K562 (cell line): ENCODE results near the gene OSCP1. TPM values are rescaled to one million over a fixed set of nuclear protein-coding genes. Genes with fewer than 3 reads are reported as not detected.

Source experiments
- ATAC-seq: fragments of 200-7000 bp; cut with Tn5 transposase; 3 replicates; pipeline ENCODE4 v1.9.1; 2020; ENCODE audit warnings: moderate library complexity
- BruUV-seq: library from RNA; stranded (reverse); fragments of 400-500 nt; replicated peaks from 2 replicates; lab custom pipeline; 2021; lab: Mats Ljungman, UMichigan
- CTCF ChIA-PET: fragments of 300-600 bp; formaldehyde crosslinking; extraction: SDS; loops from one replicate; lab custom pipeline; 2021; ENCODE audit warnings: low intra/inter-chr PET ratio; lab: Yijun Ruan, JAX
- POLR2A ChIA-PET: fragments of 300-600, 350-650 bp; sonication (Branson Sonifier 250); formaldehyde crosslinking; extraction: SDS; loops from one replicate; lab custom pipeline; 2021; ENCODE audit warnings: antibody characterized with exemption, inconsistent platforms; lab: Yijun Ruan, JAX
- DNase-seq, 4 experiments: peaks; one replicate each; pipeline versions ENCODE4 v3.0.0 to v3.0.0-alpha.2; 2011 to 2018; ENCODE audit warnings: low spot score in 3 of 4, mixed read lengths in 3 of 4; ENCODE audit errors: extremely low read depth in 1 of 4
- FAIRE-seq: peaks from 2 replicates; lab custom pipeline; 2011; peaks lifted over from hg19 to GRCh38; lab: Jason Lieb, UNC
- H2AFZ ChIP-seq: 2 replicates; pipeline ENCODE4 v1.6.0; 2011; ENCODE audit warnings: low read depth, low read length, control low read depth, inconsistent platforms
- H3K27ac ChIP-seq: fragments of 200-600 bp; 3 replicates; pipeline ENCODE4 v1.8.0; 2011; ENCODE audit warnings: low read depth, mild to moderate bottlenecking, control low read depth, inconsistent platforms, low read length, moderate library complexity, mixed read lengths; ENCODE audit errors: extremely low read depth
- H3K27me3 ChIP-seq, 2 experiments: fragments of 300-600 bp in 1 of 2; 2 replicates in 1 of 2; 3 replicates in 1 of 2; pipeline versions ENCODE4 v1.6.0 to v1.8.0; 2011; ENCODE audit warnings: inconsistent platforms in 2 of 2, low read length in 2 of 2, mild to moderate bottlenecking in 1 of 2, mixed read lengths in 1 of 2, moderate library complexity in 1 of 2; ENCODE audit not compliant: control insufficient read depth in 2 of 2, insufficient read depth in 2 of 2
- H3K36me3 ChIP-seq: fragments of 300-600 bp; 3 replicates; pipeline ENCODE4 v1.8.0; 2011; ENCODE audit warnings: mild to moderate bottlenecking, low read length, inconsistent platforms; ENCODE audit not compliant: control insufficient read depth, insufficient read depth
- H3K4me1 ChIP-seq, 2 experiments: fragments of 200-600 bp in 1 of 2; replicated peaks in 1 of 2; 2 replicates in 1 of 2; 3 replicates in 1 of 2; pipeline versions ENCODE4 v1.5.1 to v1.8.0; 2011; ENCODE audit warnings: inconsistent platforms in 2 of 2, low read length in 2 of 2, mild to moderate bottlenecking in 1 of 2, mixed read lengths in 1 of 2, moderate library complexity in 1 of 2; ENCODE audit not compliant: control insufficient read depth in 2 of 2, insufficient read depth in 2 of 2
- H3K4me2 ChIP-seq: 2 replicates; pipeline ENCODE4 v1.6.1; 2011; ENCODE audit warnings: low read length, control low read depth, inconsistent platforms, mixed read lengths; ENCODE audit not compliant: insufficient read depth
- H3K4me3 ChIP-seq: fragments of 200-600 bp; sonication (generic), shearing (Covaris generic); 2 replicates; pipeline ENCODE4 v1.5.1; 2016; ENCODE audit warnings: control low read depth, inconsistent platforms
- H3K79me2 ChIP-seq: fragments of 200-600 bp; 3 replicates; pipeline ENCODE4 v1.8.0; 2011; ENCODE audit warnings: low read length, inconsistent platforms; ENCODE audit not compliant: control insufficient read depth, insufficient read depth
- H3K9ac ChIP-seq, 2 experiments: 2 replicates each; pipeline versions ENCODE4 v1.6.0 to v1.6.1; 2011; ENCODE audit warnings: low read depth in 2 of 2, low read length in 2 of 2, control low read depth in 1 of 2, inconsistent platforms in 1 of 2, mild to moderate bottlenecking in 1 of 2, mixed read lengths in 1 of 2; ENCODE audit not compliant: insufficient read depth in 1 of 2
- H3K9me1 ChIP-seq: one replicate; pipeline ENCODE4 v1.6.0; 2011; ENCODE audit warnings: inconsistent platforms, mild to moderate bottlenecking, low read length, moderate library complexity; ENCODE audit not compliant: control insufficient read depth, insufficient read depth
- H3K9me3 ChIP-seq: replicated peaks from 2 replicates; pipeline ENCODE4 v1.5.1; 2011; ENCODE audit warnings: low read depth, low read length, inconsistent platforms; ENCODE audit not compliant: control insufficient read depth, insufficient read depth
- H4K20me1 ChIP-seq: replicated peaks from 2 replicates; pipeline ENCODE4 v1.6.1; 2011; ENCODE audit warnings: low read length, inconsistent platforms, mixed read lengths; ENCODE audit not compliant: control insufficient read depth, insufficient read depth
- ARID2 ChIP-seq: fragments of 450-650 bp; IDR thresholded peaks from 2 replicates; pipeline ENCODE4 v1.6.1; 2017; ENCODE audit warnings: antibody characterized with exemption, mild to moderate bottlenecking
- ELF4 ChIP-seq: fragments of 450-650 bp; formaldehyde crosslinking; IDR thresholded peaks from 2 replicates; pipeline ENCODE4 v1.4.0; 2022; ENCODE audit warnings: missing genetic modification characterization
- GATAD2A ChIP-seq: fragments of 450-650 bp; IDR thresholded peaks from 2 replicates; pipeline ENCODE4 v1.6.1; 2017
- GTF2A2 ChIP-seq: IDR thresholded peaks from 2 replicates; pipeline ENCODE4 v1.6.1; 2016; ENCODE audit warnings: mild to moderate bottlenecking, missing genetic modification characterization, missing compliant biosample characterization
- NEUROD1 ChIP-seq: fragments of 150-350 bp; IDR thresholded peaks from 2 replicates; pipeline ENCODE4 v1.6.1; 2014; ENCODE audit warnings: borderline replicate concordance, low read length, low read depth; ENCODE audit not compliant: partially characterized antibody
- PRPF4 ChIP-seq: fragments of 200-400 bp; formaldehyde crosslinking; IDR thresholded peaks from one replicate; pipeline ENCODE4 v1.6.1; 2017; ENCODE audit warnings: low read length, low read depth, mild to moderate bottlenecking; ENCODE audit not compliant: insufficient read depth, poor library complexity, severe bottlenecking
- RBFOX2 ChIP-seq: fragments of 200-400 bp; formaldehyde crosslinking; IDR thresholded peaks from 2 replicates; pipeline ENCODE4 v1.6.1; 2017; ENCODE audit warnings: low read depth, mild to moderate bottlenecking, low read length, moderate library complexity
- SMAD3 ChIP-seq: fragments of 450-650 bp; formaldehyde crosslinking; conservative IDR thresholded peaks from 2 replicates; pipeline ENCODE4 v1.4.0; 2020; ENCODE audit warnings: mild to moderate bottlenecking
- SPI1 ChIP-seq: IDR thresholded peaks from 2 replicates; pipeline ENCODE4 v1.6.1; 2011; ENCODE audit warnings: low read depth, low read length, control low read depth, borderline replicate concordance
- STAG1 ChIP-seq: sonication (generic); formaldehyde crosslinking; IDR thresholded peaks from 2 replicates; pipeline ENCODE4 v1.5.0; 2020; ENCODE audit warnings: missing genetic modification reagents, borderline replicate concordance
- TGIF2 ChIP-seq: sonication (generic); formaldehyde crosslinking; IDR thresholded peaks from 2 replicates; pipeline ENCODE4 v1.8.1; 2022; ENCODE audit warnings: mild to moderate bottlenecking, missing genetic modification reagents, moderate library complexity
- ZNF57 ChIP-seq: fragments of 450-650 bp; formaldehyde crosslinking; IDR thresholded peaks from 2 replicates; pipeline ENCODE4 v1.4.0; 2020; ENCODE audit warnings: mild to moderate bottlenecking, moderate library complexity
- ZNF589 ChIP-seq: fragments of 200-800 bp; sonication (Bioruptor generic); IDR thresholded peaks from 2 replicates; pipeline ENCODE4 v1.6.1; 2016; ENCODE audit warnings: low read depth, missing genetic modification characterization, missing compliant biosample characterization
- WGBS: fragments of 100-300 bp; shearing (Covaris generic); methylation state at CpG from one replicate; pipeline ENCODE4 v1.1.6; 2016; ENCODE audit warnings: low coverage, mixed read lengths; ENCODE audit not compliant: insufficient coverage; ENCODE audit errors: missing lambda C conversion rate; 5-methylcytosine and 5-hydroxymethylcytosine counted together
- in situ Hi-C: fragments of 300-500 bp; cut with MboI; formaldehyde crosslinking; loops from 4 replicates; pipeline ENCODE4 v1.15.0; 2018; ENCODE audit warnings: inconsistent platforms, mixed read lengths
- intact Hi-C: fragments of 100-400 bp; cut with micrococcal nuclease; formaldehyde crosslinking; loops from 2 replicates; pipeline ENCODE4 v1.14.2; 2022
- polyA plus RNA-seq, 8 experiments: library from polyadenylated mRNA; depleted of rRNA in 4 of 8; stranded (reverse) in 5 of 8; unstranded in 3 of 8; fragments of >200 nt; fragmentation: Nextera tagmentation in 2 of 8; fragmentation: Illumina TruSeq in 1 of 8; extraction: Ambion mirVana in 2 of 8; extraction: Trizol in 1 of 8; gene quantifications; 2 replicates each; pipeline versions ENCODE4 v1.2.1 to v1.2.3, GENCODE V29; 2011 to 2014; ENCODE audit warnings: inconsistent platforms in 1 of 8, missing spikeins in 1 of 8
- total RNA-seq, 7 experiments: library from RNA; depleted of rRNA in 6 of 7; stranded (reverse); fragments of >200 nt in 6 of 7; fragmentation: Illumina TruSeq in 2 of 7; extraction: Trizol in 2 of 7; gene quantifications; 2 replicates each; pipeline versions ENCODE4 v1.2.1 to v1.2.3, GENCODE V29; 2011 to 2021; ENCODE audit warnings: low replicate concordance in 1 of 7
- TF ChIP-seq, protein P1 (sequence below): fragments of 200-400 bp; formaldehyde crosslinking; IDR thresholded peaks from 2 replicates; pipeline ENCODE4 v1.6.1; 2017; ENCODE audit warnings: mild to moderate bottlenecking, low read depth, low read length, moderate library complexity
- TF ChIP-seq, protein P2 (sequence below): IDR thresholded peaks from 2 replicates; pipeline ENCODE4 v1.6.1; 2011; ENCODE audit warnings: borderline replicate concordance, low read depth, mild to moderate bottlenecking, moderate library complexity, low read length; ENCODE audit not compliant: insufficient read depth, poor library complexity, severe bottlenecking
- TF ChIP-seq, protein P3 (sequence below): fragments of 250-450 bp; sonication (Bioruptor Pico); IDR thresholded peaks from 2 replicates; pipeline ENCODE4 v1.5.0; 2021; ENCODE audit warnings: mild to moderate bottlenecking, moderate library complexity

The OSCP1 gene
- total and polyA plus RNA-seq, 9 of the 15 experiments (the other 6 are each of a cell fraction or from before 2014, with no cell fraction given) = 0.15 to 0.40 (median 0.33) TPM; not detected in 5

- CTCF ChIA-PET = interaction anchor here (0.6 to 1.5 kb wide), 2 partner anchors 29 to 31 kb away, joined by 3 to 4 read pairs; no protein-coding TSS in a partner anchor
- TF ChIP-seq ZNF589 (CRISPR knock-in tag) (no peak), GTF2A2 (tag) (no peak), TGIF2 (no peak), STAG1 (CRISPR knock-in tag) (no peak), SPI1 (no peak), PRPF4 (no peak), ZNF57 (no peak), GATAD2A (no peak), SMAD3 (no peak), RBFOX2 (no peak), ELF4 (no peak), NEUROD1 (no peak), ARID2 (no peak)
- TF ChIP-seq, protein P1, sequence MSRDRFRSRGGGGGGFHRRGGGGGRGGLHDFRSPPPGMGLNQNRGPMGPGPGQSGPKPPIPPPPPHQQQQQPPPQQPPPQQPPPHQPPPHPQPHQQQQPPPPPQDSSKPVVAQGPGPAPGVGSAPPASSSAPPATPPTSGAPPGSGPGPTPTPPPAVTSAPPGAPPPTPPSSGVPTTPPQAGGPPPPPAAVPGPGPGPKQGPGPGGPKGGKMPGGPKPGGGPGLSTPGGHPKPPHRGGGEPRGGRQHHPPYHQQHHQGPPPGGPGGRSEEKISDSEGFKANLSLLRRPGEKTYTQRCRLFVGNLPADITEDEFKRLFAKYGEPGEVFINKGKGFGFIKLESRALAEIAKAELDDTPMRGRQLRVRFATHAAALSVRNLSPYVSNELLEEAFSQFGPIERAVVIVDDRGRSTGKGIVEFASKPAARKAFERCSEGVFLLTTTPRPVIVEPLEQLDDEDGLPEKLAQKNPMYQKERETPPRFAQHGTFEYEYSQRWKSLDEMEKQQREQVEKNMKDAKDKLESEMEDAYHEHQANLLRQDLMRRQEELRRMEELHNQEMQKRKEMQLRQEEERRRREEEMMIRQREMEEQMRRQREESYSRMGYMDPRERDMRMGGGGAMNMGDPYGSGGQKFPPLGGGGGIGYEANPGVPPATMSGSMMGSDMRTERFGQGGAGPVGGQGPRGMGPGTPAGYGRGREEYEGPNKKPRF = no peak
- TF ChIP-seq, protein P2, sequence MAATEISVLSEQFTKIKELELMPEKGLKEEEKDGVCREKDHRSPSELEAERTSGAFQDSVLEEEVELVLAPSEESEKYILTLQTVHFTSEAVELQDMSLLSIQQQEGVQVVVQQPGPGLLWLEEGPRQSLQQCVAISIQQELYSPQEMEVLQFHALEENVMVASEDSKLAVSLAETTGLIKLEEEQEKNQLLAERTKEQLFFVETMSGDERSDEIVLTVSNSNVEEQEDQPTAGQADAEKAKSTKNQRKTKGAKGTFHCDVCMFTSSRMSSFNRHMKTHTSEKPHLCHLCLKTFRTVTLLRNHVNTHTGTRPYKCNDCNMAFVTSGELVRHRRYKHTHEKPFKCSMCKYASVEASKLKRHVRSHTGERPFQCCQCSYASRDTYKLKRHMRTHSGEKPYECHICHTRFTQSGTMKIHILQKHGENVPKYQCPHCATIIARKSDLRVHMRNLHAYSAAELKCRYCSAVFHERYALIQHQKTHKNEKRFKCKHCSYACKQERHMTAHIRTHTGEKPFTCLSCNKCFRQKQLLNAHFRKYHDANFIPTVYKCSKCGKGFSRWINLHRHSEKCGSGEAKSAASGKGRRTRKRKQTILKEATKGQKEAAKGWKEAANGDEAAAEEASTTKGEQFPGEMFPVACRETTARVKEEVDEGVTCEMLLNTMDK = no peak
- TF ChIP-seq, protein P3, sequence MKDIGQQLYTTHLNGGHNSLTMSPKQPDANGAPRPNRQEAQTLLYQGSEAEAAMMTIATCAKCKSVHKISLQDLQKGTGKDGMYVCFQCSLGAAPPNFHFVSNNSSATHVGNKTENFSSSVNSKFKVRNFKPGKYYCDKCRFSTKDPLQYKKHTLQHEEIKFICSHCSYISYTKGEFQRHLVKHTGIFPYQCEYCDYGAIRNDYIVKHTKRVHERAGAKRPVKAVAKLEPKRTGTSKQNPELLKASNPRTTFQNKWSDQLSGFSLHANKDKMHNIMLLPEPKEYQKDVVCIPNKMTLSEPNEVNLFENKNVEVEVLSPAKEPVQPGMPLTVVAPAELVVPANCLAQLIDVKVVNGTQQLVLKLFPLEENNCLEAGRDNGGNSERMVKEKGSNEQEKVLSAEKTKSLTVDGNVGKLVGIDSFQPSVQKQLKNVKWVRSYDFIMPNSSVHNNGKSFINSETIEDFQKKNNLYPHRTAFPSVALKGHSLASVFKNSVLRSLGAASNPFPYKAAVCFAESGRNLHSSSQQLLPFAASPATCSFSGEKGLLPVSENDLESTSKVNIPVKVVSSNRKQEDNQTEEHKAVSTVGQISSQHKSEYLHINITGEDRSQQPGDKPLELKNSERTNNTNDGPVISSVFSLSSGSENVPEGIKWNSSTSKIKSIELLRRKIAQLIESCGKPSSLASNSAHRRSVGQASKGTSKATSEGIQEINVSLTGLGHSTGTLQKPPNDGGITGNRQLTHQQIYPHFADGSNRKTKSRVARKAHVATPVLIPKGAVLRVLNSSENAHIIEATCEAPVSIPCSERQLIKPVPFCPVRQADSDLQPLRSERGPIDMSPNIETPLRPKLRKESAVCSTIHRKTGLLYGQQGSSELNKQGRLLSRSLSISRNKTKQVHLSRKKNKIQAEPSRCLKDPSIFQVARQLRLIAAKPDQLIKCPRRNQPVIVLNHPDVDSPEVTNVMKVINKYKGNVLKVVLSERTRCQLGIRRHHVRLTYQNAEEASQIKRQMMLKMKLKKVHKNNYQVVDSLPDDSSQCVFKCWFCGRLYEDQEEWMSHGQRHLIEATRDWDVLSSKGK = no peak
Observed at GRCh38 chr1:36476945-36477344, 26.7 kb upstream of the OSCP1 start.

More at GRCh38 chr1:36476945-36477344, 26.7 kb upstream of the OSCP1 start:
- WGBS = 59% methylated on average over 5 of the region's 5 CpGs
- Histone ChIP-seq H2AFZ (no peak overlapping the region; the same call in 1 of the 2 replicates), H4K20me1 (no peaks in the 10 kb centered on the region), H3K27me3 (no peaks in the 10 kb centered on the region), H3K9me3 (no peaks in the 10 kb centered on the region), H3K4me1 (peaks cover 20 to 25% of the 10 kb centered on the region in 2 experiments), H3K9ac (no peak overlapping the region), H3K36me3 (no peaks in the 10 kb centered on the region), H3K4me2 (no peak overlapping the region), H3K9me1 (no peaks in the 10 kb centered on the region), H3K4me3 (no peak overlapping the region), H3K27ac (no peak overlapping the region), H3K79me2 (no peaks in the 10 kb centered on the region)
- in situ Hi-C loops = no loop called here
- DNase-seq (no peak), FAIRE-seq (no peak), ATAC-seq (no peak)
- no TSS peak for BruUV-seq
- intact Hi-C loops = no loop called here
- POLR2A ChIA-PET = interaction anchor here (0.6 to 2.8 kb wide), 4 partner anchors 13 to 69 kb away, joined by 3 to 10 read pairs (median 4); partner anchors contain the start of gene MRPS15
